K562 (cell line): ENCODE data around the gene EPHA2. TPM values are rescaled to one million over a fixed set of nuclear protein-coding genes. Genes with fewer than 3 reads are reported as not detected.

ENCODE experiments used
- BCOR ChIP-seq: fragments of 450-650 bp; IDR thresholded peaks from 2 replicates; pipeline ENCODE4 v1.6.1; 2016
- HLTF ChIP-seq: fragments of 450-650 bp; IDR thresholded peaks from 2 replicates; pipeline ENCODE4 v1.6.1; 2016
- KDM2B ChIP-seq: fragments of 250-450 bp; sonication (Bioruptor Pico); IDR thresholded peaks from 2 replicates; pipeline ENCODE4 v1.8.0; 2021; ENCODE audit warnings: mild to moderate bottlenecking, moderate library complexity
- MTF1 ChIP-seq: fragments of 250-450 bp; sonication (Bioruptor Pico); IDR thresholded peaks from 2 replicates; pipeline ENCODE4 v1.9.0; 2021; ENCODE audit warnings: moderate library complexity, mild to moderate bottlenecking, inconsistent platforms, borderline replicate concordance
- PPARD ChIP-seq: fragments of 250-450 bp; sonication (Bioruptor Pico); IDR thresholded peaks from 2 replicates; pipeline ENCODE4 v1.8.0; 2022; ENCODE audit warnings: inconsistent platforms, mild to moderate bottlenecking, moderate library complexity
- RBBP5 ChIP-seq: fragments of 200-600 bp; sonication (generic); IDR thresholded peaks from 2 replicates; pipeline ENCODE4 v1.6.1; 2012; ENCODE audit warnings: borderline replicate concordance, mild to moderate bottlenecking, low read length, control low read depth, inconsistent platforms; ENCODE audit not compliant: insufficient read depth, poor library complexity, severe bottlenecking
- SMAD1 ChIP-seq: fragments of 150-350 bp; IDR thresholded peaks from 2 replicates; pipeline ENCODE4 v1.6.1; 2014; ENCODE audit warnings: low read length, low read depth; ENCODE audit not compliant: partially characterized antibody
- SMARCA5 ChIP-seq: fragments of 450-650 bp; IDR thresholded peaks from 2 replicates; pipeline ENCODE4 v1.6.1; 2016
- XRCC5 ChIP-seq: fragments of 200-400 bp; formaldehyde crosslinking; IDR thresholded peaks from 2 replicates; pipeline ENCODE4 v1.6.1; 2017; ENCODE audit warnings: low read depth, mild to moderate bottlenecking, low read length
- ZBTB17 ChIP-seq: fragments of 450-650 bp; formaldehyde crosslinking; IDR thresholded peaks from 2 replicates; pipeline ENCODE4 v1.4.0; 2020; ENCODE audit warnings: mild to moderate bottlenecking
- ZC3H8 ChIP-seq: fragments of 450-650 bp; IDR thresholded peaks from 2 replicates; pipeline ENCODE4 v1.6.1; 2017
- ZFP36 ChIP-seq: fragments of 150-350 bp; IDR thresholded peaks from 2 replicates; pipeline ENCODE4 v1.6.1; 2018; ENCODE audit warnings: low read length, low read depth; ENCODE audit not compliant: partially characterized antibody
- ZNF134 ChIP-seq: fragments of 250-450 bp; sonication (Bioruptor Pico); conservative IDR thresholded peaks from 2 replicates; pipeline ENCODE4 v1.4.0; 2020
- ZNF212 ChIP-seq: fragments of 450-650 bp; formaldehyde crosslinking; IDR thresholded peaks from 2 replicates; pipeline ENCODE4 v1.4.0; 2020; ENCODE audit warnings: mild to moderate bottlenecking
- ZNF41 ChIP-seq: fragments of 250-450 bp; sonication (Bioruptor Pico); conservative IDR thresholded peaks from 2 replicates; pipeline ENCODE4 v1.4.0; 2020; ENCODE audit warnings: mild to moderate bottlenecking
- ZNF551 ChIP-seq: fragments of 250-450 bp; sonication (Bioruptor Pico); IDR thresholded peaks from 2 replicates; pipeline ENCODE4 v1.5.0; 2021; ENCODE audit warnings: mild to moderate bottlenecking, moderate library complexity
- polyA plus RNA-seq, 8 experiments: library from polyadenylated mRNA; depleted of rRNA in 4 of 8; stranded (reverse) in 5 of 8; unstranded in 3 of 8; fragments of >200 nt; fragmentation: Nextera tagmentation in 2 of 8; fragmentation: Illumina TruSeq in 1 of 8; extraction: Ambion mirVana in 2 of 8; extraction: Trizol in 1 of 8; gene quantifications; 2 replicates each; pipeline versions ENCODE4 v1.2.1 to v1.2.3, GENCODE V29; 2011 to 2014; ENCODE audit warnings: inconsistent platforms in 1 of 8, missing spikeins in 1 of 8
- total RNA-seq, 7 experiments: library from RNA; depleted of rRNA in 6 of 7; stranded (reverse); fragments of >200 nt in 6 of 7; fragmentation: Illumina TruSeq in 2 of 7; extraction: Trizol in 2 of 7; gene quantifications; 2 replicates each; pipeline versions ENCODE4 v1.2.1 to v1.2.3, GENCODE V29; 2011 to 2021; ENCODE audit warnings: low replicate concordance in 1 of 7
- TF ChIP-seq, protein P1 (sequence below): fragments of 450-650 bp; formaldehyde crosslinking; IDR thresholded peaks from 2 replicates; pipeline ENCODE4 v1.4.0; 2020; ENCODE audit warnings: mild to moderate bottlenecking, mixed read lengths
- TF ChIP-seq, protein P2 (sequence below): sonication (generic); formaldehyde crosslinking; IDR thresholded peaks from 2 replicates; pipeline ENCODE4 v1.8.1; 2022; ENCODE audit warnings: missing genetic modification reagents
- TF ChIP-seq, protein P3 (sequence below): sonication (generic); formaldehyde crosslinking; IDR thresholded peaks from 2 replicates; pipeline ENCODE4 v1.8.0; 2022; ENCODE audit warnings: mild to moderate bottlenecking, missing genetic modification reagents
- TF ChIP-seq, protein P4 (sequence below): fragments of 200-400 bp; formaldehyde crosslinking; IDR thresholded peaks from 2 replicates; pipeline ENCODE4 v1.6.1; 2017; ENCODE audit warnings: mild to moderate bottlenecking, low read depth, low read length, moderate library complexity
- TF ChIP-seq, protein P5 (sequence below): fragments of 450-650 bp; IDR thresholded peaks from 2 replicates; pipeline ENCODE4 v1.7.1; 2018; ENCODE audit warnings: mild to moderate bottlenecking, low read depth; ENCODE audit not compliant: partially characterized antibody

EPHA2 gene
- total and polyA plus RNA-seq, 9 of the 15 experiments (the other 6 are each of a cell fraction or from before 2014, with no cell fraction given), result 0.04 to 0.40 (median 0.07) TPM; not detected in 4

DNA sequence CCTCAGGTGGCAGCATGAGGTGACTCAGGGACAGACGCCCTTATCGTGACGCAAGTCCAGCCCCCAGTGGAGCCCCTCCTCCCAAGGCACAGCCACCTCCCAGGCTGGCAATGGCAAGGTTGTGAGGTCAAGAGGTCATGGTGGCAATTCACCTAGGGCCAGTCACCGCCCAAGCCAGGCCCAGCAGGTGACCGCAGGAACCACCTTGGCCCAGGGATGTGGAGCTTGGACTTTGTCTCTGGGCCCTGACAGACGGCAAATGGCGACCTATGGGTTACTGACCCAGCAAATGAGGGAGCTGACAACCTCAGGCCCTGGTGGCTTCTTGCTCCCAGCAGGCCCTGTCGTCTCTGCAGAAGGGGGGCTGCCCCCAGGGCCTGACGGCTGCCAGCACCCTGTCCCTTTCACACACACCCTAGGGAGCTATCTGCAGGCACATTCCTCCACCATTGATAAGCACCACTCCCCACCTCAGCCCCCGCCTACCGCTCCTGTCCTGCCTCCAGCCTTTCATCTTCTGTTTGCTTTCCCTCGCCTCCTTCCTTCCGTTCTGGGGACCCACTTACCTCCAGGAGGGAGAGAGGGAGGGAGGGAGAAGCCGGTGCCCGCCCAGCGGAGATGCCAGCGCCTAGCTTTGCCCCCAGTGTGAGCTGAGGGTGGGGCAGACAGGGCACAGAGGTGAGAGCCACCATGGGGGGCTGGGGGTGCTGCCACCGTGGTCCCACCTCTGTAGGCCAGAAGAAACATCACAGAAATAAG is 12.1 kb downstream of the EPHA2 start (continued):
- TF ChIP-seq, protein P1, sequence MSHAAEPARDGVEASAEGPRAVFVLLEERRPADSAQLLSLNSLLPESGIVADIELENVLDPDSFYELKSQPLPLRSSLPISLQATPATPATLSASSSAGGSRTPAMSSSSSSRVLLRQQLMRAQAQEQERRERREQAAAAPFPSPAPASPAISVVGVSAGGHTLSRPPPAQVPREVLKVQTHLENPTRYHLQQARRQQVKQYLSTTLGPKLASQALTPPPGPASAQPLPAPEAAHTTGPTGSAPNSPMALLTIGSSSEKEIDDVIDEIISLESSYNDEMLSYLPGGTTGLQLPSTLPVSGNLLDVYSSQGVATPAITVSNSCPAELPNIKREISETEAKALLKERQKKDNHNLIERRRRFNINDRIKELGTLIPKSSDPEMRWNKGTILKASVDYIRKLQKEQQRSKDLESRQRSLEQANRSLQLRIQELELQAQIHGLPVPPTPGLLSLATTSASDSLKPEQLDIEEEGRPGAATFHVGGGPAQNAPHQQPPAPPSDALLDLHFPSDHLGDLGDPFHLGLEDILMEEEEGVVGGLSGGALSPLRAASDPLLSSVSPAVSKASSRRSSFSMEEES (CRISPR knock-in tag), result no peak
- TF ChIP-seq ZFP36, result no peak
- peak; percentile 38; the same call in 1 of the 2 replicates for TF ChIP-seq XRCC5
- no peak for TF ChIP-seq ZNF212
- TF ChIP-seq ZNF551 (CRISPR knock-in tag), result no peak
- no peak for TF ChIP-seq ZNF41 (CRISPR knock-in tag)
- TF ChIP-seq KDM2B (CRISPR knock-in tag), result no peak
- TF ChIP-seq, protein P2, sequence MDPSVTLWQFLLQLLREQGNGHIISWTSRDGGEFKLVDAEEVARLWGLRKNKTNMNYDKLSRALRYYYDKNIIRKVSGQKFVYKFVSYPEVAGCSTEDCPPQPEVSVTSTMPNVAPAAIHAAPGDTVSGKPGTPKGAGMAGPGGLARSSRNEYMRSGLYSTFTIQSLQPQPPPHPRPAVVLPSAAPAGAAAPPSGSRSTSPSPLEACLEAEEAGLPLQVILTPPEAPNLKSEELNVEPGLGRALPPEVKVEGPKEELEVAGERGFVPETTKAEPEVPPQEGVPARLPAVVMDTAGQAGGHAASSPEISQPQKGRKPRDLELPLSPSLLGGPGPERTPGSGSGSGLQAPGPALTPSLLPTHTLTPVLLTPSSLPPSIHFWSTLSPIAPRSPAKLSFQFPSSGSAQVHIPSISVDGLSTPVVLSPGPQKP, result no peak
- no peak for TF ChIP-seq ZBTB17
- no peak for TF ChIP-seq MTF1 (CRISPR knock-in tag)
- no peak for TF ChIP-seq PPARD (CRISPR knock-in tag)
- TF ChIP-seq, protein P3, sequence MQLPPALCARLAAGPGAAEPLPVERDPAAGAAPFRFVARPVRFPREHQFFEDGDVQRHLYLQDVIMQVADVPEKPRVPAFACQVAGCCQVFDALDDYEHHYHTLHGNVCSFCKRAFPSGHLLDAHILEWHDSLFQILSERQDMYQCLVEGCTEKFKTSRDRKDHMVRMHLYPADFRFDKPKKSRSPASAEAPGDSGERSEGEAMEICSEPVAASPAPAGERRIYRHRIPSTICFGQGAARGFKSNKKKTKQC (CRISPR knock-in tag), result no peak
- no peak for TF ChIP-seq ZC3H8
- TF ChIP-seq, protein P4, sequence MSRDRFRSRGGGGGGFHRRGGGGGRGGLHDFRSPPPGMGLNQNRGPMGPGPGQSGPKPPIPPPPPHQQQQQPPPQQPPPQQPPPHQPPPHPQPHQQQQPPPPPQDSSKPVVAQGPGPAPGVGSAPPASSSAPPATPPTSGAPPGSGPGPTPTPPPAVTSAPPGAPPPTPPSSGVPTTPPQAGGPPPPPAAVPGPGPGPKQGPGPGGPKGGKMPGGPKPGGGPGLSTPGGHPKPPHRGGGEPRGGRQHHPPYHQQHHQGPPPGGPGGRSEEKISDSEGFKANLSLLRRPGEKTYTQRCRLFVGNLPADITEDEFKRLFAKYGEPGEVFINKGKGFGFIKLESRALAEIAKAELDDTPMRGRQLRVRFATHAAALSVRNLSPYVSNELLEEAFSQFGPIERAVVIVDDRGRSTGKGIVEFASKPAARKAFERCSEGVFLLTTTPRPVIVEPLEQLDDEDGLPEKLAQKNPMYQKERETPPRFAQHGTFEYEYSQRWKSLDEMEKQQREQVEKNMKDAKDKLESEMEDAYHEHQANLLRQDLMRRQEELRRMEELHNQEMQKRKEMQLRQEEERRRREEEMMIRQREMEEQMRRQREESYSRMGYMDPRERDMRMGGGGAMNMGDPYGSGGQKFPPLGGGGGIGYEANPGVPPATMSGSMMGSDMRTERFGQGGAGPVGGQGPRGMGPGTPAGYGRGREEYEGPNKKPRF, result no peak
- no peak for TF ChIP-seq RBBP5
- peak; percentile 79; the same call in 1 of the 2 replicates for TF ChIP-seq HLTF
- TF ChIP-seq BCOR, result peak; percentile 82
- TF ChIP-seq SMAD1, result no peak
- TF ChIP-seq, protein P5, sequence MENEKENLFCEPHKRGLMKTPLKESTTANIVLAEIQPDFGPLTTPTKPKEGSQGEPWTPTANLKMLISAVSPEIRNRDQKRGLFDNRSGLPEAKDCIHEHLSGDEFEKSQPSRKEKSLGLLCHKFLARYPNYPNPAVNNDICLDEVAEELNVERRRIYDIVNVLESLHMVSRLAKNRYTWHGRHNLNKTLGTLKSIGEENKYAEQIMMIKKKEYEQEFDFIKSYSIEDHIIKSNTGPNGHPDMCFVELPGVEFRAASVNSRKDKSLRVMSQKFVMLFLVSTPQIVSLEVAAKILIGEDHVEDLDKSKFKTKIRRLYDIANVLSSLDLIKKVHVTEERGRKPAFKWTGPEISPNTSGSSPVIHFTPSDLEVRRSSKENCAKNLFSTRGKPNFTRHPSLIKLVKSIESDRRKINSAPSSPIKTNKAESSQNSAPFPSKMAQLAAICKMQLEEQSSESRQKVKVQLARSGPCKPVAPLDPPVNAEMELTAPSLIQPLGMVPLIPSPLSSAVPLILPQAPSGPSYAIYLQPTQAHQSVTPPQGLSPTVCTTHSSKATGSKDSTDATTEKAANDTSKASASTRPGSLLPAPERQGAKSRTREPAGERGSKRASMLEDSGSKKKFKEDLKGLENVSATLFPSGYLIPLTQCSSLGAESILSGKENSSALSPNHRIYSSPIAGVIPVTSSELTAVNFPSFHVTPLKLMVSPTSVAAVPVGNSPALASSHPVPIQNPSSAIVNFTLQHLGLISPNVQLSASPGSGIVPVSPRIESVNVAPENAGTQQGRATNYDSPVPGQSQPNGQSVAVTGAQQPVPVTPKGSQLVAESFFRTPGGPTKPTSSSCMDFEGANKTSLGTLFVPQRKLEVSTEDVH, result no peak
- no peak for TF ChIP-seq SMARCA5
- no peak for TF ChIP-seq ZNF134
